AG09309 (cell line): ENCODE measurements around the gene MGMT.

Source experiments
- DNase-seq: peaks from one replicate; pipeline ENCODE4 v3.0.0-alpha.2; 2010; ENCODE audit warnings: low read depth
- H3K4me3 ChIP-seq: 2 replicates; pipeline ENCODE4 v1.5.1; 2011; ENCODE audit warnings: mild to moderate bottlenecking, low read depth, low read length, moderate library complexity; ENCODE audit not compliant: control insufficient read depth
- CTCF ChIP-seq: IDR thresholded peaks from 2 replicates; pipeline ENCODE4 v1.5.1; 2011; ENCODE audit warnings: mild to moderate bottlenecking, low read depth, low read length, inconsistent platforms; ENCODE audit not compliant: insufficient read depth, control insufficient read depth; ENCODE audit errors: missing control alignments

MGMT gene

GRCh38 chr10:129741280-129741977, 274.4 kb downstream of the MGMT start:
- no peak overlapping the region for H3K4me3 ChIP-seq
- no peak for TF ChIP-seq CTCF
- no peak for DNase-seq

GRCh38 chr10:129741978-129742741, 275.1 kb downstream of the MGMT start:
- H3K4me3 ChIP-seq: no peak overlapping the region
- DNase-seq: no peak
- TF ChIP-seq CTCF: no peak

GRCh38 chr10:129742742-129743550, 275.9 kb downstream of the MGMT start:
- no peak for TF ChIP-seq CTCF
- H3K4me3 ChIP-seq: no peak overlapping the region
- DNase-seq: no peak

- H3K4me3 ChIP-seq: no peak overlapping the region
- no peak for DNase-seq
- TF ChIP-seq CTCF: no peak
Measured at GRCh38 chr10:129743738-129744133, 276.7 kb downstream of the MGMT start.

GRCh38 chr10:129744134-129745111, 277.4 kb downstream of the MGMT start:
- no peak for TF ChIP-seq CTCF
- DNase-seq: no peak
- no peak overlapping the region for H3K4me3 ChIP-seq
